Measurements from ENCODE around the gene GLMP. TPM values are rescaled to one million over a fixed set of nuclear protein-coding genes. Genes with fewer than 3 reads are reported as not detected.

GLMP gene
- total RNA-seq, 1 experiment from 2014 or later: 60.2 TPM

GRCh38 chr1:156270314-156270713, 25.2 kb downstream of the GLMP start:
- intact Hi-C loops (cut with micrococcal nuclease; ENCODE audit: unreplicated experiment) (no loop called here), in situ Hi-C loops (cut with HindIII; ENCODE audit: low pct_unique_long_range_greater_than_20kb, low sequenced_read_pairs) (no loop called here)
- CTCF ChIA-PET: no interaction called here
- no peak for ATAC-seq
- no peaks in the 10 kb centered on the region for H3K4me1 ChIP-seq (ENCODE audit: control insufficient read depth, insufficient read depth, low read length)
- no peaks in the 10 kb centered on the region for H3K9me3 ChIP-seq (ENCODE audit: control insufficient read depth, insufficient read depth, low read depth, low read length)
- TF ChIP-seq, protein P1, sequence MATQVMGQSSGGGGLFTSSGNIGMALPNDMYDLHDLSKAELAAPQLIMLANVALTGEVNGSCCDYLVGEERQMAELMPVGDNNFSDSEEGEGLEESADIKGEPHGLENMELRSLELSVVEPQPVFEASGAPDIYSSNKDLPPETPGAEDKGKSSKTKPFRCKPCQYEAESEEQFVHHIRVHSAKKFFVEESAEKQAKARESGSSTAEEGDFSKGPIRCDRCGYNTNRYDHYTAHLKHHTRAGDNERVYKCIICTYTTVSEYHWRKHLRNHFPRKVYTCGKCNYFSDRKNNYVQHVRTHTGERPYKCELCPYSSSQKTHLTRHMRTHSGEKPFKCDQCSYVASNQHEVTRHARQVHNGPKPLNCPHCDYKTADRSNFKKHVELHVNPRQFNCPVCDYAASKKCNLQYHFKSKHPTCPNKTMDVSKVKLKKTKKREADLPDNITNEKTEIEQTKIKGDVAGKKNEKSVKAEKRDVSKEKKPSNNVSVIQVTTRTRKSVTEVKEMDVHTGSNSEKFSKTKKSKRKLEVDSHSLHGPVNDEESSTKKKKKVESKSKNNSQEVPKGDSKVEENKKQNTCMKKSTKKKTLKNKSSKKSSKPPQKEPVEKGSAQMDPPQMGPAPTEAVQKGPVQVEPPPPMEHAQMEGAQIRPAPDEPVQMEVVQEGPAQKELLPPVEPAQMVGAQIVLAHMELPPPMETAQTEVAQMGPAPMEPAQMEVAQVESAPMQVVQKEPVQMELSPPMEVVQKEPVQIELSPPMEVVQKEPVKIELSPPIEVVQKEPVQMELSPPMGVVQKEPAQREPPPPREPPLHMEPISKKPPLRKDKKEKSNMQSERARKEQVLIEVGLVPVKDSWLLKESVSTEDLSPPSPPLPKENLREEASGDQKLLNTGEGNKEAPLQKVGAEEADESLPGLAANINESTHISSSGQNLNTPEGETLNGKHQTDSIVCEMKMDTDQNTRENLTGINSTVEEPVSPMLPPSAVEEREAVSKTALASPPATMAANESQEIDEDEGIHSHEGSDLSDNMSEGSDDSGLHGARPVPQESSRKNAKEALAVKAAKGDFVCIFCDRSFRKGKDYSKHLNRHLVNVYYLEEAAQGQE (IDR thresholded peaks at IDR 0.05; ENCODE audit: insufficient read depth in 1 of 2, low read depth in 2 of 2, low read length in 1 of 2): no peak
- TF ChIP-seq, protein P2, sequence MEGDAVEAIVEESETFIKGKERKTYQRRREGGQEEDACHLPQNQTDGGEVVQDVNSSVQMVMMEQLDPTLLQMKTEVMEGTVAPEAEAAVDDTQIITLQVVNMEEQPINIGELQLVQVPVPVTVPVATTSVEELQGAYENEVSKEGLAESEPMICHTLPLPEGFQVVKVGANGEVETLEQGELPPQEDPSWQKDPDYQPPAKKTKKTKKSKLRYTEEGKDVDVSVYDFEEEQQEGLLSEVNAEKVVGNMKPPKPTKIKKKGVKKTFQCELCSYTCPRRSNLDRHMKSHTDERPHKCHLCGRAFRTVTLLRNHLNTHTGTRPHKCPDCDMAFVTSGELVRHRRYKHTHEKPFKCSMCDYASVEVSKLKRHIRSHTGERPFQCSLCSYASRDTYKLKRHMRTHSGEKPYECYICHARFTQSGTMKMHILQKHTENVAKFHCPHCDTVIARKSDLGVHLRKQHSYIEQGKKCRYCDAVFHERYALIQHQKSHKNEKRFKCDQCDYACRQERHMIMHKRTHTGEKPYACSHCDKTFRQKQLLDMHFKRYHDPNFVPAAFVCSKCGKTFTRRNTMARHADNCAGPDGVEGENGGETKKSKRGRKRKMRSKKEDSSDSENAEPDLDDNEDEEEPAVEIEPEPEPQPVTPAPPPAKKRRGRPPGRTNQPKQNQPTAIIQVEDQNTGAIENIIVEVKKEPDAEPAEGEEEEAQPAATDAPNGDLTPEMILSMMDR (IDR thresholded peaks at IDR 0.05): no peak
- TF ChIP-seq POLR2AphosphoS5 (IDR thresholded peaks at IDR 0.05; ENCODE audit: low read depth, low read length) (no peak), SIN3A (IDR thresholded peaks at IDR 0.05; ENCODE audit: borderline replicate concordance, insufficient read depth, low read depth, low read length) (no peak), TCF7L2 (IDR thresholded peaks at IDR 0.05; ENCODE audit: low read depth, low read length) (no peak)
- H3K36me3 ChIP-seq (ENCODE audit: control insufficient read depth, insufficient read depth, low read length): peaks cover 42% of the 10 kb centered on the region
- H3K27me3 ChIP-seq (ENCODE audit: control insufficient read depth, insufficient read depth, low read length): no peaks in the 10 kb centered on the region
- DNase-seq (ENCODE audit: low read depth, low spot score): no peak
- H3K4me3 ChIP-seq (ENCODE audit: low read depth in 2 of 2, low read length in 2 of 2): no peak overlapping the region
- H3K27ac ChIP-seq (ENCODE audit: low read length): no peak overlapping the region
- no TSS peak for BruUV-seq (replicated peaks)
- POLR2A ChIA-PET: interaction anchor here (0.7 to 1.2 kb wide), 2 partner anchors 12 to 22 kb away, joined by 6 to 12 read pairs; partner anchors contain the start of genes PAQR6 and SMG5

GRCh38 chr1:156268336-156268735, 27.1 kb downstream of the GLMP start:
- intact Hi-C loops (cut with micrococcal nuclease; ENCODE audit: unreplicated experiment) (no loop called here), in situ Hi-C loops (cut with HindIII; ENCODE audit: low pct_unique_long_range_greater_than_20kb, low sequenced_read_pairs) (no loop called here)
- H3K27ac ChIP-seq (ENCODE audit: low read length): no peak overlapping the region
- peaks cover 1% of the 10 kb centered on the region for H3K4me1 ChIP-seq (ENCODE audit: control insufficient read depth, insufficient read depth, low read length)
- no peak overlapping the region for H3K4me3 ChIP-seq (ENCODE audit: low read depth in 2 of 2, low read length in 2 of 2)
- DNase-seq (ENCODE audit: low read depth, low spot score) (no peak), ATAC-seq (no peak)
- peaks cover 33% of the 10 kb centered on the region for H3K36me3 ChIP-seq (ENCODE audit: control insufficient read depth, insufficient read depth, low read length)
- TF ChIP-seq, protein P2 (IDR thresholded peaks at IDR 0.05): no peak
- TF ChIP-seq SIN3A (IDR thresholded peaks at IDR 0.05; ENCODE audit: borderline replicate concordance, insufficient read depth, low read depth, low read length): no peak
- TF ChIP-seq, protein P1 (IDR thresholded peaks at IDR 0.05; ENCODE audit: insufficient read depth in 1 of 2, low read depth in 2 of 2, low read length in 1 of 2): no peak
- TF ChIP-seq POLR2AphosphoS5 (IDR thresholded peaks at IDR 0.05; ENCODE audit: low read depth, low read length): no peak
- no peak for TF ChIP-seq TCF7L2 (IDR thresholded peaks at IDR 0.05; ENCODE audit: low read depth, low read length)
- H3K27me3 ChIP-seq (ENCODE audit: control insufficient read depth, insufficient read depth, low read length): no peaks in the 10 kb centered on the region
- H3K9me3 ChIP-seq (ENCODE audit: control insufficient read depth, insufficient read depth, low read depth, low read length): no peaks in the 10 kb centered on the region
- CTCF ChIA-PET: no interaction called here
- POLR2A ChIA-PET: no interaction called here
- BruUV-seq (replicated peaks): no TSS peak
